Activated effector memory CD4-positive, alpha-beta T cell treated with anti-CD3 and anti-CD28 coated beads, Interleukin-2, amount 50 U/mL, for 16 hours (primary cell): ENCODE results near the gene MRPL2.
A peak's percentile ranks its signal among the peaks of the same experiment; 100 is the strongest.

Experiments used
- DNase-seq: peaks from one replicate; pipeline ENCODE4 v3.0.0-alpha.2; 2020

The MRPL2 gene

DNA sequence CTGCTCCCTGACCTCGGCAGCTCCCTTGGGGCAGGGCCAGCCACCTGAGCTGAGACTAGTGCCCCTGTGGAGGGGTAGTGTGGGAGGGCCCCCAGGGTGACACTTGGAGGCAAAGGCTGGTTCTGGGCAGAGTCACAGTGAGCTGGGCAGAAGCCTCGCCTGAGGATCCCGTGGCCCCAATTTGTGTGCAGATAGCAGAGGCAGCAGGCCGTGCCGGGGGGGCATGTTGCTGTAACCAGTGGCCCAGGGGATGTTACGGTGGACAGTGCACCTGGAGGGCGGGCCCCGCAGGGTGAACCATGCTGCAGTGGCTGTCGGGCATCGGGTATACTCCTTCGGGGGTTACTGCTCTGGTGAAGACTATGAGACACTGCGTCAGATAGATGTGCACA, 42.3 kb downstream of the MRPL2 start:
- no peak for DNase-seq

- no peak for DNase-seq
Measured at GRCh38 chr6:43016176-43016942, 42.9 kb downstream of the MRPL2 start.

DNA sequence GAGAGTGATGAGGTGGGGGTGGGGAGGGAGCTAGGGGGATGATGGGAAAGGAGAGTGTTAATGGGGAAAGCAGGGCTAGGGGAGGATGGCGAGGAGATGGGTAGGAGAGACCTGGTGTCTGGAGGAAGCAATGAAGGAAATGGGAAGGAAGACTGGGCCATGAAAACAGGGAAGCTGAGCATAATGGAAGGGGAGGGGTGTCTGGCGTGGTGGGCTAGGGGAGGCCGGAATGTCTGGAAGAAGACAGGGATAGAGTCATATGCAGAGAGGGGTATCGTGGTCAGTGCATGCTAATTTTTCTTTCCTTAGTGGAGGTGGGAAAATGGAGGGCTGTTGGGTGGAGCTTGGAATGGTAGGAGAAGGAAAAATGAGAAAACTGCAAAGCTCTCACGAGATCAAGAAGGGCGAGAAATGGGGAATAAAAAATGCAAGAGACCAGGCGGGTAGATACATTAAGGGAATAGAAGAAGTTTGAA, 44.8 kb downstream of the MRPL2 start:
- no peak for DNase-seq

DNA sequence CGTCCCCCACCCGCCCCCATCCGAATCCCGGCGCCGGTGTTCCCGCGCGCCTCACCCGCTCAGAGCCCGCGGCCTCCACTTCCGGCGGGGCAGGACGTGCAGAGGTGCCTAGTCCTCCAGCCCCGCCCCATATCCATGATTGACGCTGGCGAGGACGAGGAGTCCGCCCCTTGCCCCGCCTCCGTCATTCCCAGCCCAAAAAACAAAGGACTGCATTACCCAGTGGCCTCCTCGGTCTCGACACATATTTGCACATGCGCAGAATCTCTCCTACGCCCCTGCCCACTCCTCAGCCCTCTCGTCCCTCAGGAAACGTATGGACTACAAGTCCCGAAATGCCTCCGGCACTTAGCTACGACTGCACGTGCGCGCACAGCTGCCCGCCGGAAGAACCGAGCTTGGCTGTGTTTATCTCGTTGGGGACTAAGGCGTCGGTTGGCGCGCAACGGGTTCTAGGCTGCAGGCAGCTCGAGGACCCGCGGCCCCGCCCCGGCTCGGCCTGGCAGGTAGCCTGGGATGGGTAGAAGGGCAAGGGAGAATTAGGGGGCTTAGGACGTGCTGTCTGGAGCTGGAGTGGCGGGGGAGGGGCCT, 45.3 kb downstream of the MRPL2 start, which contains the start of the genes KLHDC3 and MEA1:
TSS of gene KLHDC3 (plus strand) at position 407 of the 591 bp plus-strand sequence. CDS start 2,944 bp downstream, outside the sequence.
TSS of gene MEA1 (minus strand) at position 104 of the 591 bp plus-strand sequence. CDS start 133 bp downstream, outside the sequence.
- DNase-seq = peak; percentile 100

DNA sequence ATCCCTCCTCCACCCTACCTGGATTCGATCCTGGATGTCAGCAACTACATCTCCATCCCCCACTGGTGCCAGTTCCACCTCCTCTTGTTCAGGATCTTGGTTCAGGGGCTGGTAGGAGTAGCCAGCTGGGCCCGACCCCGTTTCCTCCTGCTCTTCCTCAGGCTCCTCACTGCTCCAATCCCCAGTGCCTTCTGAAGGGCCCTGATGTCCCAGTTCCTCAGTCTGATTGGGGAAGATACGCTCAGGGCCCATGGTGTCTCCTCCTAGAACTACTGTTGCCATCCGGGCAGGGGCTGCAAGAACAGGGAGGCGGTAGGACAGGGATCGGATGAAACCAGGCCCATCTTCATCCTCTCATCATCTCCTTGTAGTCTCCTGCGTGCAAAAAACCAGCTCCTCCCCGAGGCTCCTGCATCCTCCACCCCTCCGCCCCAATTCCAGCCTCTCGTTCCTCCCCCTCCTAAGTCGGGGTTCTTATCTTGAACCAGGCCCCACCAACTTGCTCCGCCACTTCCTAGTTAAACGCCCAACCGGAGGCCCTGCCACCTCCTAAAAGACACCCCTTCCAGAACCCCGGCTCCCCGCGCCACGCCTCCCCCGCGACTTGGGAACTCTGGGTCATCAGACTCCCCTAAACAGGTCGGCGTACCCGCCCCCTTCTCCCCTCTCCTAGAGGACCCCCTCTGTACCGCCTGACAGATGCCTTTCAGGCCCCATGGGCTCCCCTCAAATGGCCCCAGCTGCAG, 46.0 kb downstream of the MRPL2 start:
- no peak for DNase-seq

GRCh38 chr6:43012364-43012763, 46.9 kb downstream of the MRPL2 start:
- DNase-seq = no peak

- DNase-seq = no peak
Measured at GRCh38 chr6:43011207-43011606, 48.0 kb downstream of the MRPL2 start.

DNA sequence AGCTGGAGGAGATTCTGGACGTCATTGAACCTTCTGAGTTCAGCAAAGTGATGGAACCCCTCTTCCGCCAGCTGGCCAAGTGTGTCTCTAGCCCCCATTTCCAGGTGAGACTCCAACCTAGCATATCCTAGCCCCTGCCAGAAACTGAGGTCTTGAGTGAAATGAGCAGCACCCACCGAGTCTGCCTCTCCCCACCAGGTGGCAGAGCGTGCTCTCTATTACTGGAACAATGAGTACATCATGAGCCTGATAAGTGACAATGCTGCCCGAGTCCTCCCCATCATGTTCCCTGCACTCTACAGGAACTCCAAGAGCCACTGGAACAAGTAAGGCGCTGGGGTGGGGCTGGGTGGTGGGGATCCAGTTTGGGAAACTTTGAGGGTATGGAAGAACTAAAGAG, 50.1 kb downstream of the MRPL2 start:
- peak; percentile 74 for DNase-seq

- no peak for DNase-seq
Measured at GRCh38 chr6:43007126-43007525, 52.1 kb downstream of the MRPL2 start.

GRCh38 chr6:43006251-43006650, 53.0 kb downstream of the MRPL2 start:
- no peak for DNase-seq

DNA sequence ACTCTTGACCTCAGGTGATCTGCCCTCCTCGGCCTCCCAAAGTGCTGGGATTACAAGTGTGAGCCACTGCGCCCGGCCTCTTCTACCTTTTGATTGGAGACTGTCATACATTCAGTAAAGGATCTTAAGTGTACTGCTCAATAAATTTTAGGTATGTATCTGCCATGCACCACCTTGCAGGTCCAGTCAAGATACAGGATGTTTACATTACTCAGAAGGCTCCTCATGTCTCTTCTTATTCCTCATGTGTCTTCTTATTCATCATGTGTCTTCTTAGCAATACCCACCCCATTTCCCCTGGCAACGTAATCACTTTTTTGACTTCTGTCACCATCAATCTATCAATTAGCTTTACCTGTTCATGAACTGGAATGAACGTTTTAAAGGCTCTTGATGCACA, 53.4 kb downstream of the MRPL2 start:
- no peak for DNase-seq
